Activated naive CD4-positive, alpha-beta T cell treated with Interleukin-2 at 50 U/mL for 16 hours (primary cell): ENCODE data around the gene LAX1.
A peak's percentile ranks its signal among the peaks of the same experiment; 100 is the strongest.
"Not testable (repeated sequence)": the region's sequence is repeated elsewhere in the genome, so short reads cannot be mapped to it uniquely, and the experiment has no call there.

ENCODE experiments used
- DNase-seq: peaks from one replicate; pipeline ENCODE4 v3.0.0-alpha.2; 2020

The LAX1 gene

GRCh38 chr1:203765029-203765837 is at the start of gene LAX1:
TSS of gene LAX1 (plus strand) at chr1:203765183. CDS start at chr1:203765566, 383 bp downstream.
- DNase-seq, result peak; percentile 82

- DNase-seq, result no peak
Measured at GRCh38 chr1:203717120-203717519, 47.9 kb upstream of the LAX1 start.

GRCh38 chr1:203720242-203720641 is 44.7 kb upstream of the LAX1 start:
- no peak for DNase-seq

GRCh38 chr1:203722909-203723308 is 42.1 kb upstream of the LAX1 start:
- no peak for DNase-seq

- no peak for DNase-seq
Measured at GRCh38 chr1:203726417-203726867, 38.5 kb upstream of the LAX1 start.

- DNase-seq, result no peak
Measured at GRCh38 chr1:203733009-203733863, 31.7 kb upstream of the LAX1 start.

GRCh38 chr1:203742436-203742835 is 22.5 kb upstream of the LAX1 start:
- no peak for DNase-seq

GRCh38 chr1:203743091-203743571 is 21.9 kb upstream of the LAX1 start:
- no peak for DNase-seq

GRCh38 chr1:203744075-203744972 is 20.7 kb upstream of the LAX1 start:
- DNase-seq, result peak; percentile 26

GRCh38 chr1:203746281-203746680 is 18.7 kb upstream of the LAX1 start:
- no peak for DNase-seq

GRCh38 chr1:203751051-203751450 is 13.9 kb upstream of the LAX1 start:
- DNase-seq, result no peak

- DNase-seq, result not testable (repeated sequence)
Measured at GRCh38 chr1:203751618-203752361, 13.2 kb upstream of the LAX1 start.

GRCh38 chr1:203754455-203754864 is 10.5 kb upstream of the LAX1 start:
- DNase-seq, result peak; percentile 29

- no peak for DNase-seq
Measured at GRCh38 chr1:203756036-203756435, 8.9 kb upstream of the LAX1 start.

GRCh38 chr1:203758749-203759148 is 6.2 kb upstream of the LAX1 start:
- DNase-seq, result not testable (repeated sequence)

GRCh38 chr1:203760506-203760905 is 4.5 kb upstream of the LAX1 start:
- DNase-seq, result no peak

- DNase-seq, result not testable (repeated sequence)
Measured at GRCh38 chr1:203761958-203762357, 3.0 kb upstream of the LAX1 start.

- no peak for DNase-seq
Measured at GRCh38 chr1:203763505-203763904, 1.5 kb upstream of the LAX1 start.

- DNase-seq, result no peak
Measured at GRCh38 chr1:203764105-203765028, 616 bp upstream of the LAX1 start.

- DNase-seq, result no peak
Measured at GRCh38 chr1:203768256-203768655, 3.3 kb downstream of the LAX1 start.
